H1 (cell line): Measurements from ENCODE around the gene C19orf73. TPM values are rescaled to one million over a fixed set of nuclear protein-coding genes. Genes with fewer than 3 reads are reported as not detected.

Source experiments
- CTCF ChIA-PET: fragments of 300-600 bp; sonication (Branson Sonifier 250); formaldehyde crosslinking; loops from one replicate; lab custom pipeline; 2021; ENCODE audit not compliant: partially characterized antibody; lab: Charles Lee
- POLR2A ChIA-PET: fragments of 300-600 bp; sonication (Branson Sonifier 250); formaldehyde crosslinking; loops from one replicate; lab custom pipeline; 2021; ENCODE audit warnings: inconsistent platforms; ENCODE audit not compliant: partially characterized antibody; lab: Charles Lee
- DNase-seq, 2 experiments: peaks; one replicate each; pipeline versions ENCODE4 v3.0.0 to v3.0.0-alpha.2; 2010 to 2022; ENCODE audit warnings: low spot score in 2 of 2, low read depth in 1 of 2, mixed read lengths in 1 of 2
- FAIRE-seq: peaks from 2 replicates; lab custom pipeline; 2011; peaks lifted over from hg19 to GRCh38; lab: Jason Lieb, UNC
- H2AFZ ChIP-seq: 2 replicates; pipeline ENCODE4 v1.8.1; 2012; ENCODE audit warnings: low read length, inconsistent platforms
- H2AK5ac ChIP-seq: 2 replicates; pipeline ENCODE4 v1.6.1; 2013; ENCODE audit warnings: low read depth, low read length
- H2BK120ac ChIP-seq: replicated peaks from 2 replicates; pipeline ENCODE3; 2013; ENCODE audit warnings: low read depth, low read length, inconsistent platforms
- H2BK12ac ChIP-seq: 2 replicates; pipeline ENCODE4 v1.6.1; 2013; ENCODE audit warnings: low read depth, low read length
- H2BK15ac ChIP-seq: 2 replicates; pipeline ENCODE4 v1.6.1; 2013; ENCODE audit warnings: low read length
- H2BK20ac ChIP-seq: 2 replicates; pipeline ENCODE4 v1.6.1; 2013; ENCODE audit warnings: low read length
- H2BK5ac ChIP-seq: 2 replicates; pipeline ENCODE4 v1.6.1; 2013; ENCODE audit warnings: low read depth, low read length
- H3K14ac ChIP-seq: 2 replicates; pipeline ENCODE4 v1.6.1; 2013; ENCODE audit warnings: inconsistent platforms; ENCODE audit not compliant: insufficient read length
- H3K18ac ChIP-seq: 2 replicates; pipeline ENCODE4 v1.6.1; 2013; ENCODE audit warnings: low read length; ENCODE audit errors: extremely low read depth
- H3K23ac ChIP-seq: 2 replicates; pipeline ENCODE4 v1.6.1; 2013; ENCODE audit warnings: inconsistent platforms; ENCODE audit not compliant: insufficient read length
- H3K23me2 ChIP-seq: 2 replicates; pipeline ENCODE4 v1.6.1; 2013; ENCODE audit warnings: low read depth, low read length
- H3K27ac ChIP-seq: 2 replicates; pipeline ENCODE4 v1.6.1; 2011; ENCODE audit warnings: low read depth, low read length, inconsistent platforms
- H3K27me3 ChIP-seq, 4 experiments: replicated peaks in 1 of 4; 1 replicate in 1 of 4; 2 replicates in 3 of 4; pipeline versions ENCODE4 v1.6.1 to v1.8.1; 2011 to 2013; ENCODE audit warnings: low read length in 3 of 4, mild to moderate bottlenecking in 3 of 4, inconsistent platforms in 2 of 4, mixed read lengths in 2 of 4, moderate library complexity in 1 of 4; ENCODE audit not compliant: control insufficient read depth in 3 of 4, insufficient read depth in 3 of 4; ENCODE audit errors: extremely low read depth in 1 of 4
- H3K36me3 ChIP-seq, 4 experiments: 2 replicates each; pipeline versions ENCODE4 v1.6.1 to v1.8.1; 2011 to 2013; ENCODE audit warnings: mild to moderate bottlenecking in 4 of 4, low read length in 3 of 4, moderate library complexity in 2 of 4, control low read depth in 1 of 4, inconsistent platforms in 1 of 4; ENCODE audit not compliant: insufficient read depth in 4 of 4, control insufficient read depth in 2 of 4
- H3K4ac ChIP-seq: replicated peaks from 2 replicates; pipeline ENCODE3; 2013; ENCODE audit warnings: low read length, low read depth, mixed read lengths, inconsistent platforms; ENCODE audit not compliant: insufficient read length
- H3K4me1 ChIP-seq, 4 experiments: replicated peaks in 1 of 4; 1 replicate in 1 of 4; 2 replicates in 3 of 4; pipeline versions ENCODE4 v1.6.1 to v1.8.1; 2011 to 2013; ENCODE audit warnings: low read length in 3 of 4, inconsistent platforms in 2 of 4, mixed read lengths in 1 of 4; ENCODE audit not compliant: insufficient read depth in 4 of 4, control insufficient read depth in 3 of 4
- H3K4me2 ChIP-seq, 2 experiments: 2 replicates each; pipeline versions ENCODE4 v1.6.1 to v1.8.1; 2011 to 2013; ENCODE audit warnings: low read depth in 2 of 2, low read length in 2 of 2, control low read depth in 1 of 2, inconsistent platforms in 1 of 2, mild to moderate bottlenecking in 1 of 2; ENCODE audit not compliant: insufficient read depth in 1 of 2
- H3K4me3 ChIP-seq, 4 experiments: fragments of 200-600, 300-600 bp in 1 of 4; sonication (generic), shearing (Covaris generic), sonication (Bioruptor Twin) in 1 of 4; 2 replicates each; pipeline versions ENCODE4 v1.5.1 to v1.8.1; 2011 to 2016; ENCODE audit warnings: low read length in 4 of 4, low read depth in 3 of 4, control low read depth in 2 of 4, inconsistent platforms in 2 of 4, mild to moderate bottlenecking in 2 of 4, mixed read lengths in 1 of 4, moderate library complexity in 1 of 4; ENCODE audit not compliant: insufficient read depth in 2 of 4; ENCODE audit errors: extremely low read depth in 1 of 4
- H3K56ac ChIP-seq: replicated peaks from 2 replicates; pipeline ENCODE3; 2013; ENCODE audit warnings: low read depth, mild to moderate bottlenecking, mixed read lengths, low read length, inconsistent platforms; ENCODE audit not compliant: insufficient read length
- H3K79me1 ChIP-seq: 2 replicates; pipeline ENCODE4 v1.6.1; 2013; ENCODE audit warnings: low read depth, low read length, control low read depth
- H3K79me2 ChIP-seq, 2 experiments: 2 replicates each; pipeline versions ENCODE4 v1.6.1 to v1.8.1; 2012 to 2013; ENCODE audit warnings: low read length in 2 of 2, mild to moderate bottlenecking in 2 of 2, inconsistent platforms in 1 of 2; ENCODE audit not compliant: insufficient read depth in 2 of 2, control insufficient read depth in 1 of 2
- H3K9ac ChIP-seq, 4 experiments: replicated peaks in 1 of 4; 1 replicate in 1 of 4; 2 replicates in 3 of 4; pipeline versions ENCODE4 v1.6.1 to v1.8.1; 2011 to 2013; ENCODE audit warnings: low read depth in 3 of 4, low read length in 3 of 4, control low read depth in 2 of 4, mild to moderate bottlenecking in 2 of 4, moderate library complexity in 2 of 4, inconsistent platforms in 1 of 4; ENCODE audit errors: extremely low read depth in 1 of 4
- H3K9me3 ChIP-seq, 2 experiments: 2 replicates each; pipeline versions ENCODE4 v1.6.1 to v1.8.1; 2012 to 2013; ENCODE audit warnings: mild to moderate bottlenecking in 2 of 2, moderate library complexity in 2 of 2, control low read depth in 1 of 2, inconsistent platforms in 1 of 2, low read depth in 1 of 2, low read length in 1 of 2, mixed read lengths in 1 of 2; ENCODE audit not compliant: insufficient read depth in 2 of 2
- H4K20me1 ChIP-seq, 2 experiments: replicated peaks in 1 of 2; 2 replicates each; pipeline versions ENCODE3 to v1.8.1; 2011 to 2013; ENCODE audit warnings: inconsistent platforms in 2 of 2, low read length in 2 of 2, mild to moderate bottlenecking in 1 of 2; ENCODE audit not compliant: insufficient read depth in 2 of 2, control insufficient read depth in 1 of 2
- H4K5ac ChIP-seq: 2 replicates; pipeline ENCODE4 v1.6.1; 2013; ENCODE audit warnings: low read length, low read depth, mixed read lengths, inconsistent platforms; ENCODE audit not compliant: insufficient read length
- H4K8ac ChIP-seq: 2 replicates; pipeline ENCODE4 v1.8.0; 2013; ENCODE audit warnings: mild to moderate bottlenecking, moderate library complexity, low read length, inconsistent platforms; ENCODE audit not compliant: insufficient read depth; ENCODE audit errors: extremely low read depth
- H4K91ac ChIP-seq: replicated peaks from 2 replicates; pipeline ENCODE3; 2013; ENCODE audit warnings: low read length, mixed read lengths, inconsistent platforms; ENCODE audit not compliant: insufficient read length
- CEBPB ChIP-seq: IDR thresholded peaks from 2 replicates; pipeline ENCODE4 v1.6.1; 2012; ENCODE audit warnings: low read depth, low read length
- CHD1 ChIP-seq: IDR thresholded peaks from 2 replicates; pipeline ENCODE4 v1.6.1; 2012; ENCODE audit warnings: low read depth, low read length, improper control_type of control experiment
- EZH2 ChIP-seq: fragments of 200-600 bp; sonication (generic); IDR thresholded peaks from 2 replicates; pipeline ENCODE4 v1.7.1; 2012; ENCODE audit warnings: low read depth, mild to moderate bottlenecking, moderate library complexity, low read length, inconsistent platforms; ENCODE audit not compliant: severe bottlenecking
- FOSL1 ChIP-seq: IDR thresholded peaks from 2 replicates; pipeline ENCODE4 v1.6.1; 2011; ENCODE audit warnings: mild to moderate bottlenecking, low read depth, low read length, moderate library complexity; ENCODE audit not compliant: insufficient read depth
- GABPA ChIP-seq: IDR thresholded peaks from 2 replicates; pipeline ENCODE4 v1.6.1; 2011; ENCODE audit warnings: mild to moderate bottlenecking, low read length, moderate library complexity, borderline replicate concordance; ENCODE audit not compliant: insufficient read depth
- NANOG ChIP-seq: IDR thresholded peaks from 2 replicates; pipeline ENCODE4 v1.6.1; 2011; ENCODE audit warnings: low read length, low read depth, mild to moderate bottlenecking, inconsistent platforms; ENCODE audit not compliant: insufficient read depth, poor library complexity, severe bottlenecking
- RNF2 ChIP-seq: fragments of 200-900, 300-1000 bp; sonication (generic); IDR thresholded peaks from 2 replicates; pipeline ENCODE4 v1.7.1; 2016; ENCODE audit warnings: borderline replicate concordance, low read depth, mild to moderate bottlenecking, antibody characterized with exemption, low read length; ENCODE audit not compliant: poor library complexity, severe bottlenecking; ENCODE audit errors: missing control alignments
- SIX5 ChIP-seq: IDR thresholded peaks from 2 replicates; pipeline ENCODE4 v1.6.1; 2011; ENCODE audit warnings: mild to moderate bottlenecking, low read depth, low read length
- SP1 ChIP-seq: IDR thresholded peaks from 2 replicates; pipeline ENCODE4 v1.6.1; 2011; ENCODE audit warnings: low read depth, low read length
- SP2 ChIP-seq: IDR thresholded peaks from 2 replicates; pipeline ENCODE4 v1.6.1; 2012; ENCODE audit warnings: mild to moderate bottlenecking, low read length, inconsistent platforms
- TAF7 ChIP-seq: optimal IDR thresholded peaks from 2 replicates; pipeline ENCODE3; 2011; ENCODE audit warnings: low read depth, mild to moderate bottlenecking, inconsistent platforms, low read length, moderate library complexity, borderline replicate concordance
- TEAD4 ChIP-seq: IDR thresholded peaks from 2 replicates; pipeline ENCODE4 v1.6.1; 2012; ENCODE audit warnings: low read depth, low read length, inconsistent platforms, mixed read lengths
- WGBS, 2 experiments: shearing (Covaris generic) in 1 of 2; methylation state at CpG; one replicate each; pipeline versions ENCODE4 v1.1.6 to v1.1.7; 2013 to 2015; ENCODE audit warnings: low lambda C conversion rate in 2 of 2, mixed read lengths in 2 of 2, inconsistent platforms in 1 of 2, low coverage in 1 of 2, missing lambda C conversion rate in 1 of 2; ENCODE audit not compliant: insufficient replicate concordance in 2 of 2, insufficient coverage in 1 of 2, insufficient read length in 1 of 2; ENCODE audit errors: extremely low coverage in 1 of 2, missing lambda C conversion rate in 1 of 2; 5-methylcytosine and 5-hydroxymethylcytosine counted together
- polyA plus RNA-seq, 7 experiments: library from polyadenylated mRNA; depleted of rRNA in 3 of 7; stranded (reverse) in 5 of 7; unstranded in 2 of 7; fragments of >200 nt in 5 of 7; fragments of 200-250 nt in 2 of 7; gene quantifications; 1 replicate in 5 of 7; 2 replicates in 1 of 7; 4 replicates in 1 of 7; pipeline versions ENCODE4 v1.2.1 to v1.2.3, GENCODE V29; 2011 to 2013; ENCODE audit warnings: missing spikeins in 2 of 7, mixed read lengths in 2 of 7
- total RNA-seq: library from RNA; stranded (reverse); fragmentation: NEBNext Ultra II Directional; extraction: Animal tissue kit (Norgen Biotek cat#: 25700); gene quantifications from 2 replicates; pipeline ENCODE4 v1.2.1, GENCODE V29; 2021
- TF ChIP-seq, protein P1 (sequence below): IDR thresholded peaks from 2 replicates; pipeline ENCODE4 v1.6.1; 2011; ENCODE audit warnings: low read length, improper control_type of control experiment

The C19orf73 gene
- total and polyA plus RNA-seq, 2 of the 8 experiments (the other 6 are each of a cell fraction or from before 2014, with no cell fraction given): 2.5 to 4.6 TPM

DNA sequence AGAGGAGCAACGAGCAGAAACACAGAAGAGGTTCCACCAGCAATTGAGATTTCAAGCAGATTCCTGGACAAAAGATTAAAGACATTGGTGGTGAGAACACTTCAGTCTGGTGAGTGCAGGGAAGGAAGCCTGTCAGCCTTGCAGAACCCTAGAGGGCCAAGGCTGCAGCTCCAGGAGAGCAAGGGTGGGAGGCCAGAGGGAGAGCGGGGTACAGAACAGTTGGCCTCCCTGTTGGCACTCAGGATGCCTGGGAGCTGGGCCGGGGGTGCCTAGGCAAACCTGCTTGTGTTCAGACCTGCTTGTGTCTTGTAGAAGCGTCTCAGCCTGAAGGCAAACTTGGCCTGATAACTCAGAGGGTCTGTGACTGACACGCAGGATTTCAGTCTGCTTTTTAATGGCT, 9.9 kb downstream of the C19orf73 start:
- Histone ChIP-seq H3K4me3 (no peak overlapping the region), H2BK12ac (no peak overlapping the region), H3K27me3 (no peaks in the 10 kb centered on the region; a peak in 1 of 7 replicates), H4K20me1 (peaks cover 16 to 28% of the 10 kb centered on the region in 2 experiments), H2BK120ac (no peak overlapping the region), H2BK20ac (no peak overlapping the region), H4K8ac (no peak overlapping the region), H3K18ac (no peak overlapping the region), H4K91ac (no peak overlapping the region), H2AK5ac (no peak overlapping the region), H3K9ac (no peak overlapping the region), H3K9me3 (no peaks in the 10 kb centered on the region), H3K27ac (no peak overlapping the region)
- no peak for DNase-seq
- WGBS, 2 experiments: 88% methylated on average over 4 of the region's 5 CpGs; no CpG with 5 or more reads in 1 of the 2 experiments
- TF ChIP-seq CHD1: no peak
- no peak for TF ChIP-seq EZH2
- TF ChIP-seq RNF2: no peak
- TF ChIP-seq NANOG: no peak
- TF ChIP-seq CEBPB: no peak
- no peak for TF ChIP-seq SIX5
- no peak for TF ChIP-seq TEAD4
- no peak for TF ChIP-seq SP1
- no peak for TF ChIP-seq FOSL1
- TF ChIP-seq TAF7: no peak
- TF ChIP-seq SP2: no peak
- TF ChIP-seq, protein P1, sequence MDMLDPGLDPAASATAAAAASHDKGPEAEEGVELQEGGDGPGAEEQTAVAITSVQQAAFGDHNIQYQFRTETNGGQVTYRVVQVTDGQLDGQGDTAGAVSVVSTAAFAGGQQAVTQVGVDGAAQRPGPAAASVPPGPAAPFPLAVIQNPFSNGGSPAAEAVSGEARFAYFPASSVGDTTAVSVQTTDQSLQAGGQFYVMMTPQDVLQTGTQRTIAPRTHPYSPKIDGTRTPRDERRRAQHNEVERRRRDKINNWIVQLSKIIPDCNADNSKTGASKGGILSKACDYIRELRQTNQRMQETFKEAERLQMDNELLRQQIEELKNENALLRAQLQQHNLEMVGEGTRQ: no peak
- no peak for TF ChIP-seq GABPA
- TF ChIP-seq, all 59 proteins: peak for 0
- peaks cover 3% of the 10 kb centered on the region for H3K79me1 ChIP-seq
- no peak overlapping the region for H3K23ac ChIP-seq
- FAIRE-seq: no peak
- ChIA-PET POLR2A (interaction anchor here (1.2 to 7.8 kb wide), 4 partner anchors 11 to 42 kb away, joined by 4 to 67 read pairs (median 4); partner anchors contain the start of gene PPFIA3), CTCF (interaction anchor here (0.9 to 2.9 kb wide), 8 partner anchors 11 to 116 kb away, joined by 3 to 20 read pairs (median 4); no protein-coding TSS in a partner anchor)
- peaks cover 0 to 3% (median 0%) of the 10 kb centered on the region in 4 experiments; a peak in 1 of 7 replicates for H3K4me1 ChIP-seq
- no peak overlapping the region for H2AFZ ChIP-seq
- H3K4ac ChIP-seq: no peak overlapping the region
- H3K36me3 ChIP-seq: peaks cover 20 to 48% (median 44%) of the 10 kb centered on the region in 4 experiments
- no peak overlapping the region for H2BK5ac ChIP-seq
- H4K5ac ChIP-seq: no peak overlapping the region
- H2BK15ac ChIP-seq: no peak overlapping the region
- no peak overlapping the region for H3K56ac ChIP-seq
- no peaks in the 10 kb centered on the region for H3K79me2 ChIP-seq
- peaks cover 4% of the 10 kb centered on the region for H3K23me2 ChIP-seq
- H3K4me2 ChIP-seq: no peak overlapping the region
- H3K14ac ChIP-seq: no peak overlapping the region
